GM19043 (cell line): ENCODE data around the gene MAT1A.
"Not testable (repeated sequence)": the region's sequence is repeated elsewhere in the genome, so short reads cannot be mapped to it uniquely, and the experiment has no call there.

Experiments used
- ATAC-seq: cut with Tn5 transposase; IDR thresholded peaks from one replicate; pipeline ENCODE4 v1.9.1; 2021; ENCODE audit warnings: low read depth; ENCODE audit not compliant: unreplicated experiment

Gene MAT1A

DNA sequence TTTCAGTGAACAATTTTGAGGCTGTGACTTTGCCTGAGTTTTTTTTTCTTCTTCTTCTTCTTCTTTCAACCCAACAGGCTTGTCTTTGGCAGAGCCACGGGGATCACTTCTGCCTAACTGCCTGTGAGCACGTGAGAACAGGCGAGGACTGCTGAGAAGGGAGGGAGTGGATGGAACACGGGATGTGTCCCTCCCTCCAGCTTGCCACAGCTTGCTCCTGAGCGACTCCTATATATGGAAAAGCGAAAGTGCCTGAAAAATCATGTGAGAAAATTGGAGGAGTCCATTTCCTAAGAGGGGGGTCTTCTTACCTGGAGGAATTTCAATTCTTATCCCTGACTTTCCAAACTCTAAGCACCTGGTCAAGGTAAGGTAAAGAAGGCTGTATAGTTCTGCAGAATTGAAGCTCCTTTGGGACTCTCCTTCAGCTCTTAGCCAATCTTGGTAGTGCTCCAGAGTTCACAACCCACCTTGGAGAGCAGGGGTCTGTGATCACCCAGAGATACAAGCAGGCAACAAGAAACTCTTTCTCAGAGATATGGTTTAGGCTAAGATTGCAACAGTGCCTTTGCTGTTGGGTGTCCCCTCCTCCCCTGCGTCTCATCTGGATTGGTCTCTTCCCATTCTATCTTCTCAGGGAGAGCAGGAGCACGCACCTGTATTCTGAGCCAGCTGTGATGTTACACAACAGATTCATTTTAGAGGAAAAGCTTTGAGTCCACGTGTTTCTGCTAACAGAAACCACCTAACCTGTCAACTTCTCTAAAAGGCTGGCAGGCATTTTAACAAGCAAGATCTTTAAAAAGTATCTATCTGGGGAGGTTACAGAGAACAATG lies at the start of gene MAT1A:
Gene MAT1A, minus strand, starts transcription at position 208 of the 837 bp plus-strand sequence. CDS start 235 bp downstream, outside the sequence.
- ATAC-seq: no peak

DNA sequence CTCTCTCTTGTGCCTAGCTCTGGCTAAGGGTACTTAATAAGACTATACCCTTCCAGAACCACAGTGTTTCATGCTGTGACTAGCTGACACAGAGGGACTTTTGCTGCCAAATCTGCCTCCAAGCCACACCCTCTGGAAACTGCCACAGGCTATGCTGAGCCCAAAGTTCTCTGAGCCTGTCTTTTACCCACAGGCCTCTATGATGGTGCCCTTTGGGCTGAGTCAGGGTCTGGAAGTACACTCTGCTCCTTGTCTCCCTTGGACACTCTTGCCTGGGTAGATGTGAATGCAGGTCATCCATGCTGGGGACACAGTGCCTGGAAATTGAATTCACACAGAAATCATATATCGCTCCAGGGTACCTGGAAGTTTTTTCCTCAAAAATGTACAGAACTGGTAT lies 44.5 kb upstream of the MAT1A start:
- ATAC-seq: no peak

- ATAC-seq: no peak
These were observed 35.5 kb upstream of the MAT1A start for GRCh38 chr10:80324891-80325364.

DNA sequence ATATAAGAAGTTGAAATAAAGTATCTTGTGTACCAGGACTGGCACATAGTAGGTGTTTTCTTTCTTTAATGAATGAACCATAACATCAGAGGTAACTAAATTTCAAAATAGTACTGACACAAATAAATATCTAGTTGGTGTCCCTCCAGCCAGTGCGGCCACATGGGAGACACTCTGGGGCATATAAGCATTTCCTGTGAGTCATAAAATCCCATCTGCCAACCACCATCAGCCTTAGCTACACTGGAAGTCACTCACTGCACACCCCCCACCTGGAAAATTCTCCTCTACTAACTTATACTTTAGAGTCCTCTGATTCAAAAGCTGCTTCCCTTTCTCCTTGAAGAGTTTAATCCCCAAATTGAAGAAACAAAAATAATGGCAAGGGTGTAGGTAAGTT lies 34.6 kb upstream of the MAT1A start:
- no peak for ATAC-seq

- no peak for ATAC-seq
These were observed 33.9 kb upstream of the MAT1A start for GRCh38 chr10:80323311-80323710.

- no peak for ATAC-seq
These were observed 33.3 kb upstream of the MAT1A start for GRCh38 chr10:80322711-80323110.

DNA sequence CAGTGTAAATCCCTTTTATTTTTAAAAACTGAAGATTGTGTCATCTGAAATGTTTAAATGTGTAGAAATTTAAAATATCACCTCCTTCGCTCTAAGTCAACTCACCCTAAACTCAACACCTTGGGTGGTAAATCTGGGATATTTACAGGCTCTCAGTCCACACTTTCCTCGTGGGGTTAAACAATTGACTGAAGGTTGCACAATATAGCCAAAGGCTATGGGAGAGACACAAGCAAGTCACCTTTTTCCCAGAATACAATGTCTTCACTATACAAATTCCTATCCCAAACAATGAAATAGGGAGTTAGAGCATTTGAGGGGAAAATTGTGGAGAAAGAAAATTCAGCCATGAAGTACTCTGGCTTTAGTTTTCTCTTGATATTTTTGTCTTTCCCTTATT lies 32.7 kb upstream of the MAT1A start:
- no peak for ATAC-seq

- no peak for ATAC-seq
These were observed 31.7 kb upstream of the MAT1A start for GRCh38 chr10:80321183-80321582.

DNA sequence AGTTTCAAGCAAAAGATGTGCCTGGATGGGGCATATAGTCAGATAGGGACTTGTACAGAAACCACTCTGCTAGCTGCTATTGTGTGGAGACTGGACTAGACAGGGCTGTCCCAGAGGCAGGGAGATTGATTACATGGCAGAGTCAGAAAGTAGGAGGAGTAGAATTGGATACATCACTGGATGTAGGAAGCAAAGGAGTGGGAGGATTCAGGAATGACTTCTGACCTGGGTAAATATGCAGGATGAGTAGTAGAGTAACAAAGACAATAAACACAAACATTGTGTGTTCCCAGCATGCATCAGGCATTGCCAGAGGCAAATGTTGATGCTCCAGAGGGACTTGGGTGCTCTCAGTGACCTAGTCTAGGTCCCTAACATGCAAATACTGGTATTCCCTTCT lies 30.9 kb upstream of the MAT1A start:
- no peak for ATAC-seq

DNA sequence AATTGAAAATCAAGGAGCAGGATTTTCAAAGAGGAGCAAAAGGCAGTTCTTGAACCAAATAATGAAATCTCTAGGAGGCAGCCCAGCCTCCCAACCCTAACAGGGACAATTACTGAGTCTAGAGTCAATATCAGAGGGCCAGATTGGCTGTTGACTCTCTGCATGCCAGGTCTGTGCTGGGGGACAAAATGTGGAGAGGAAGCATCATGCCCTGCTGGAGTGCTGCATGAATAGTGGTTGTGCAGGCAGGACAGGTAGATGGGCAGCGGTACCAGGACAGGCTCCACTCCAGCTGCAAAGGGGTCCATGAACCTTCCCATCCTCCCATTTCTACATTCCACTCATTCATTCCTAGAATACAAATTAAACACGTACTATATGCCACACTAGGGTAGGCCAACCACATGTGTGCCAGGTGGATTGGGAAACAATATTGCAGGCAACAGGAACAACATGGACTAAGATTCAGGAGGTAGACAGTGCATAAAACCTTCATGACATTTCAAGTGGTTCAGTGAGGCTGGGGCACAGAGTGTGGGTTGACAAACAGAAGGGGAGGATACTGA lies 30.4 kb upstream of the MAT1A start:
- ATAC-seq: no peak

DNA sequence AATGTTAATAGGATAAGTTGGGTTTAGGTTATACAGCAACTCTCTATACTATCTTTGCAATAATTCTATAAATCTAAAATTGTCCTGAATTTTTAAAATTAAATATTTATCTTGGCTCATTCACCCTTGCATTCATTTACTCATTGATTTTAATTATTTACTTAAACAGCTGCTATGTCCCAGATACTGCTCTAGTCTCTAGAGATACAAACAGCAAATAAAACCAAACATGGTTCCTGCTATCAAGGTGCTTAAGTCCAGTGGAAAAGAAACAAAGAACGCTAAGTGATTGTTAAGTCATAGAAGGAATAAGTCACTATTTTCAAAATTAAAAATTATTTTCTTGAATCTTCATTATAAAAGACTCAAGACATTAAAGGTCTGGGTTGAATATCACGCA lies 29.9 kb upstream of the MAT1A start:
- no peak for ATAC-seq

GRCh38 chr10:80318742-80319141 lies 29.3 kb upstream of the MAT1A start:
- no peak for ATAC-seq

GRCh38 chr10:80315391-80315790 lies 25.9 kb upstream of the MAT1A start:
- no peak for ATAC-seq

- no peak for ATAC-seq
These were observed 24.1 kb upstream of the MAT1A start for GRCh38 chr10:80313523-80313922.

DNA sequence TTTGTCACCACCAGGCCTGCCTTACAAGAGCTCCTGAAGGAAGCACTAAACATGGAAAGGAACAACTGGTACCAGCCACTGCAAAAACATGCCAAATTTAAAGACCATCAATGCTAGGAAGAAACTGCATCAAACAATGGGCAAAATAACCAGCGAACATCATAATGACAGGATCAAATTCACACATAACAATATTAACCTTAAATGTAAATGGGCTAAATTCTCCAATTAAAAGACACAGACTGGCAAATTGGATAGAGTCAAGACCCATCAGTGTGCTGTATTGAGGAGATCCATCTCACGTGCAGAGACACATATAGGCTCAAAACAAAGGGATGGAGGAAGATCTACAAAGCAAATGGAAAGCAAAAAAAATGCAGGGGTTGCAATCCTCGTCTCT lies 16.5 kb upstream of the MAT1A start:
- ATAC-seq: not testable (repeated sequence)

- ATAC-seq: no peak
These were observed 7.5 kb upstream of the MAT1A start for GRCh38 chr10:80296942-80297341.

DNA sequence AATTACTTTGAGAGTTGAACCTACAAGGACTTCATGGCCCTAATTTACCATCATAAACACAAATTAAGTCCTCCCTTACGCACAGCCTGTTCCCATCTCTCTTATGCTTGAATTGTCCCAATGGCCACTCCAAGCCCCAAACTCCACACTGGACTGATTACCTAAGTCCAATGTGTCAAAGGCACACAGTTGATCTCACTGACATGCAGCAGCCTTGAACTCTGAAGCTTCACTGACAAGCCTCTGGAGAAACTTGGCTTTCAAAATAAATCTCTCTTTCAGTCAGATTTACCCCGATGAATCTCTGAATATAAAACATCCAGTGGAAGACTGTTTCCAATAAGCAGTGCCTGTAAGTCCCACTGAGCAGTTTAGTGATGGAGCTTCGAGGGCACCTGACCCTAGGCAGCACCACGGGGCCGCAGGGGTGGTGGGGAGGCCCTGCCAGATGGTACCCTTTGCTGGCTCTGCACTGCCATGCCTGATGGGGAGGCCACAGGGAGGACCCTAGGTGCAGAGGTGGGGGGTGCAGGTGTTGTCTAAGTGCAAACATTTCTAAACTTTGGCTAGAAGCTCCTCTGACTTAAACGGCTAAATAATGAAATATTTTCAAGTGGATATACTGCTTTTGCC lies 3.3 kb upstream of the MAT1A start:
- no peak for ATAC-seq

GRCh38 chr10:80290474-80291220 lies 1.2 kb upstream of the MAT1A start:
- no peak for ATAC-seq

DNA sequence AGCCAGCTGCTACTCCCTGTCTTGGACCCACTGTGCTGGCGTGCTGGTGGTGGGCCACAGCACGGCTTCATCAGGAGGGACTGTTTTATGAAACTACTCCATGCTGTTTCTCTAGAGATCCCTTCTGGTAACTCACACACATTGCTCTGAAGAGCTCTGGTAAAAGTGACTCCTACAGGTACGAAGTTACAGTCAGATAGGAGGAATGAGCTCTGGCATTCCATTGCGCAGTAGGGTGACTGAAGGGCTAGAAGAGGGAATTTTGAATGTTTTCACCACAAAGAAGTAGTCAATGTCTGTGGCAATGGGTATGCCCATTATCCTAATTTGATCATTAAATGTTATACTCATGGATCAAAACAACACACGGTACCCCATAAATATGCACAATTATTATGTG lies 609 bp downstream of the MAT1A start:
- ATAC-seq: no peak

- ATAC-seq: no peak
These were observed 4.9 kb downstream of the MAT1A start for GRCh38 chr10:80284522-80284921.
